Caki2 (cell line): ENCODE data around the gene NHSL2. TPM values are rescaled to one million over a fixed set of nuclear protein-coding genes. Genes with fewer than 3 reads are reported as not detected.

Experiments
- DNase-seq: peaks from one replicate; pipeline ENCODE4 v3.0.0-alpha.2; 2015; ENCODE audit warnings: low read depth
- in situ Hi-C: cut with HindIII; loops from 2 replicates; pipeline ENCODE4 v1.10.0; 2016; ENCODE audit warnings: low sequenced_read_pairs, low pct_unique_long_range_greater_than_20kb, mixed read lengths
- total RNA-seq: library from RNA; depleted of rRNA; stranded (reverse); fragments of >200 nt; shearing (Covaris generic); gene quantifications from 2 replicates; pipeline ENCODE4 v1.2.3, GENCODE V29; 2014; ENCODE audit warnings: low replicate concordance

The NHSL2 gene
- total RNA-seq, 1 experiment from 2014 or later, result 0.07 TPM

DNA sequence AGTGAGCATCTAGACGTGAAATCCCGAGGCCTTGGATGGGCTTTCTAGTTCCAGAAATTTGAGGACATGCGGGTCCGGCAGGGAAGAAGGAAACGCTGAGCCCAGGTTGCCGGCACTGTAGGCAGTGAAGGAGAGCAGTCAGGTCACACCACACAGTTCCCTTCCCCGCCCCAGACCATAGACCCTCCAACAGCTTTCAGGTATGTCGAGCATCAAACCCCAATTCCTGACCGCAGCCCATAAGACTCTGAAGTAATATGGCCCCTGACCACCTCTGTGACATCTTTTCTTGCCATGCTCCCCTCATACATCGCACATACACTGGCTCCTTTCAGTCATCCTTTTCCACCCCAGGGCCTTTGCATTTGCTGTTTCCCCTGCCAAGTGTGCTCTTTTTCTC lies 198.0 kb downstream of the NHSL2 start:
- in situ Hi-C loops, result no loop called here
- DNase-seq, result no peak

- in situ Hi-C loops, result no loop called here
- DNase-seq, result no peak
Measured at GRCh38 chrX:72110051-72110875, 199.6 kb downstream of the NHSL2 start.

DNA sequence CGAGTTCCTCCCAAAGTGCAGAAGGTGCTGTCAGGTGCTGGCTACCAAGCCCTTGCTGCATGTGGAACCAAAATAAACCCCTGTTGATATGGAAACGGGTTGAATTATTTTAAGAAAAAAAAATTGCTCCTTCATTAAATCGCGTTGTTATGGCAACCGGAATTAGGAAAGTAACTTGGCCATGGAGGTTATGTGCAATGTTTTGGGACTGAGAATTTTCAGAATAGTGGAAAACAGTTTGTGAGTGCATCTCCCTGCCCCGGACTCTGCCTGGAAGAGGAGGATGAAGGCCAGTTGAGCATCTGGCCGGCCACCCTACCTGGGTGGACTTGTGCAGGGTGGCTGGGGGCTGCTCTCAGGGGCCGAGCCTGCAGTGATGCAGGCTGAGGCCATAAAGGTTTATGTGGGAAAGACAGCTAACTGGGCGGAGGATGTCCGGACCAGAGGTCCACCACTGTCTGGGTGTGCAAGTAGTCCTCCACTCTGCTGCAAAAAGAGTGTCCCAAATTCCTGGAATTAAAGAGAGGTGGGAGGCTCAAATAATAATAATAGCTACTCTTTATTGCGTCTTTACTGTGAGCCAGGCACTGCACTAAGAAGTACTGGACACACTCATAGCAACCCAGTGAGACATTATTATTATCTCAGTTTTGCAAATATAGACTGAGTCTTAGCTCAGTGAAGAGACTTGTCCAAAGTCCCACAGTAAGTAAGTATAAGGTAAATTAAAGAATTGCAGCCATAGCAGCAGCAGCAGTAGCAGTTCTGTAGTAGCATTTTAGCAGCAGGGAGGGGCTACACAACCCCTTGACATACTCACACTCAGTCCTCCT lies 200.4 kb downstream of the NHSL2 start:
- in situ Hi-C loops, result no loop called here
- no peak for DNase-seq

DNA sequence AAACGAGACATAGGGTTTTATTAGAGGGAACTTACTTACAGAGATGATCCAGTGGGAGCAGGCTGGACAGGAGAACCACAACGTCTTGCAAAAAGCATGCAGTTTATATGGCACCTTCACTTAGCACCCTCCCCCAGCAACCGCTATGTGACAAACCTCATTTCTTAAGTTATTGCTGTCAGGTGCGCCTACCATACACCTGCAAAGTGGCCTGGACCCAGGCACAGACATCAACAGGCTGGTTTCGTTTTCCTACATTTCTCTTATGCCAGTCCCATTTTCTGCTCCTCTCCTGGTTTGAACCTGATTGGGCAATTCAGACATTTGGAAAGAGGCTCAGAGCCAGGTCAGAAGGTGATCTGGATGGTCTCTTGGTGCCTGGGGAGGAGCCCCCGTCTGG lies 202.8 kb downstream of the NHSL2 start:
- in situ Hi-C loops, result no loop called here
- DNase-seq, result no peak

- DNase-seq, result no peak
- in situ Hi-C loops, result no loop called here
Measured at GRCh38 chrX:72114306-72114705, 203.7 kb downstream of the NHSL2 start.

GRCh38 chrX:72114807-72115206 lies 204.2 kb downstream of the NHSL2 start:
- DNase-seq, result no peak
- in situ Hi-C loops, result no loop called here

GRCh38 chrX:72115380-72115779 lies 204.7 kb downstream of the NHSL2 start:
- DNase-seq, result no peak
- in situ Hi-C loops, result no loop called here

DNA sequence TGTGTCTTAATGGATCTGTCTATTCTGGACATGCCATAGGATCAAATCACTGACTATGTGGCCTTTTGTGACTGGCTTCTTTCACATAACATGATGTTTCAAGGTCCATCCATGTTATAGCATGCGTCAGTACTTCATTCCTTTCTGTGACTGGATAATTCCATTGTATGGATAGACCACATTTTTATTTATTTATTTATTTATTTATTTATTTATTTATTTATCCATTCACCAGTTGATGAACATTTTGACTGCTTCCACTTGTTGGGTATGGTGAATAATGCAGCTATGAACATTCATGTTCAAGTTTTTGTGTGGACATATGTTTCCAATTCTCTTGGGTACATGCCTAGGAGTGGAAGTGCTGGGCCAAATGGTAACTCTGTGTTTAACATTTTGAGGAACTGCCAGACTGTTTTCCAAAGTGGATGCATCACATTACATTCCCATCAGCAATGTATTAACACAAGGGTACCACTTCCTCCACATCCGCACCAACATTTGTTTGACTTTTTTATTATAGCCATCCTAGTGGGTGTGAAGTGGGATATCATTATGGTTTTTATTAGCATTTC lies 207.1 kb downstream of the NHSL2 start:
- DNase-seq, result no peak
- in situ Hi-C loops, result no loop called here

DNA sequence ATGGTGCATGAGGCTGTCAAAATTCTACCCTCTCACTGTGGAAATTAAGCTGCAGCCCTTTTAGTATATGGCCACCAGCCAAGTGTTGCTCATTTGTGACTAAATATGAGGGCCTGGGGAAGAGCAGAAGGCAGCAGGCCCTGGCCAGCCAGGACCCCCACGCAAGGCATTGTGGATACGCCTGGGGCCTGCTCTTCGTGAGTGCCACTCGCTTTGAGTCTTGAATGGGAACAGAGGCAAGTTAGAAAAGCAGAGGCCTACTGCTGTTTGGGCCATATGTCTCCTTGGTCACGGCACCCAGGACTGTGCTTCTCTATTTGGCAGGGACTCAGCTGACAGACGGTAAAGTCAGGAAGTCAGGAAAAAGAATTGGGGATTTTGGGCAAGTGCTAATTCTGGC lies 210.2 kb downstream of the NHSL2 start:
- in situ Hi-C loops, result no loop called here
- no peak for DNase-seq

- peak; percentile 59 for DNase-seq
- in situ Hi-C loops, result no loop called here
Measured at GRCh38 chrX:72121383-72121782, 210.7 kb downstream of the NHSL2 start.

- in situ Hi-C loops, result no loop called here
- no peak for DNase-seq
Measured at GRCh38 chrX:72122621-72123337, 212.1 kb downstream of the NHSL2 start.

DNA sequence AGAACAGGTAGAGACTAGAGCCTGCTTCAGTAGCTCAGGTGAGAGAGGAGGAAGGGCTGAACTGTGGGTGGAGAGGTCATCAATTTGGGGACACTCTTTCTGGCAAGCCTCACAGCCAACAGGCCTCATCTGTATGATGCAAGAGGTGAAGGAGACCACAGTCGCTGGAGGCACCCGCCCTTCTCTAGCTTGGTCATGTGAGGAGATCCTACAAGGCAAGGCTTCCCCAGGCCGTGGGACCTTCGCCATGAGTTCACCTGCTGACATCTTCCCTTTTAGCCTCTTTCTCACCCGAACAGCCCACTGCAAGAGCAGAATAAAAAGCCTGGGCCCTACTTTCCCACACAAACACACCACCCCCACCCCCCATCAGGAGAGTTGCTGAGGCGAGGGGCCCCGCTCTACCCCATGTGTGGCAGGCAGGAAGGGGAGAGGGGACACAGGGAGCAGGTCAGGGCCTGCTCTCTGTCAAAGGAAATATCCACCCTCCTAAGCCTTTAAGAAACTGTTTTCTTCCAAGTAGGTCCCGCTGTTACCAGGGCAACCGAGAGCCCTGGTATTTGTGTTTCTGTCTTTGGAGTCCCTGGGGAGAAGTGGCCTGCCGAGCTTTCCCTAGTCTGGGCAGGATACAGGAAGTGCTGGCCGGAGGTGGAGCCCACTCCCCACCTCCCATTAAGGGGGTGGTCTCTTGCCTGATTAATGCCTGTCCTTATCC lies 213.0 kb downstream of the NHSL2 start:
- no peak for DNase-seq
- in situ Hi-C loops, result no loop called here

DNA sequence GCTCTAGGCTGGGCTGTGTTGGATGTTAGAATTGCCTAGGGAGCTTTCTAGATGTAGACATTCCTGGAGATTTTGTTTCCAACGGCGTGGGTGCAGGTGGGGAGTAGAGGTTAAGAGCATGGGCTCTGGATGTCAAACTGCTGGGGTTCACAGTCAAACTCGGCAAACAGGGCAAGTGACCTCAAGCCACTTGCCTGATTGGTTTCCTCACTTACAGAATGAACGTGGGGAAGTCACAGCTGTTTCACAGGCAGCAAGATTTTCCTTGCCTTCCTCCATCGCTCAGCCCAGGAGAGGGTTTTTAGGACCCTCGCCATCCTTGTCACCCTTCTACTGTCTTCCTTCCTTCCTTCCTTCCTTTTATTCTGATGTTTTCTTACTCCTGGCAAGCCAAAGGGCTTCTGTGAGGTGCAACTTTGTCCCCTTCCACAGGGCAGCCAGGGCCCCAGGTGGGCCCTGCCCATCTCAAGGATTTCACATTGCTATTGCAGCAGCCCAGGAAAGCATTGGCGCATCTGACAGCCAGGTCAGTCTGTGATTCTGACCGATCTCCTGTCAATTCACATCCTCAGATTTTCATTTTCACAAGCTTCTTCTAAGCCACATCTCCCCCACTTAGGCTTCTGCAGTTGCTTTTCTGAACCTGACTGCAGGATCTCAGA lies 214.0 kb downstream of the NHSL2 start:
- no peak for DNase-seq
- in situ Hi-C loops, result no loop called here

- DNase-seq, result no peak
- in situ Hi-C loops, result no loop called here
Measured at GRCh38 chrX:72125331-72126047, 214.8 kb downstream of the NHSL2 start.

GRCh38 chrX:72126048-72126415 lies 215.4 kb downstream of the NHSL2 start:
- in situ Hi-C loops, result no loop called here
- no peak for DNase-seq

- in situ Hi-C loops, result no loop called here
- DNase-seq, result peak; percentile 73
Measured at GRCh38 chrX:72126539-72127140, 216.0 kb downstream of the NHSL2 start.

GRCh38 chrX:72127332-72127731 lies 216.7 kb downstream of the NHSL2 start:
- in situ Hi-C loops, result no loop called here
- no peak for DNase-seq
